Measurements from ENCODE around the gene DUSP8. TPM values are rescaled to one million over a fixed set of nuclear protein-coding genes. Genes with fewer than 3 reads are reported as not detected.
A peak's percentile ranks its signal among the peaks of the same experiment; 100 is the strongest.
"Not testable (repeated sequence)": the region's sequence is repeated elsewhere in the genome, so short reads cannot be mapped to it uniquely, and the experiment has no call there.

Gene DUSP8
- total RNA-seq, 1 donor from 2014 or later: 18.0 TPM

DNA sequence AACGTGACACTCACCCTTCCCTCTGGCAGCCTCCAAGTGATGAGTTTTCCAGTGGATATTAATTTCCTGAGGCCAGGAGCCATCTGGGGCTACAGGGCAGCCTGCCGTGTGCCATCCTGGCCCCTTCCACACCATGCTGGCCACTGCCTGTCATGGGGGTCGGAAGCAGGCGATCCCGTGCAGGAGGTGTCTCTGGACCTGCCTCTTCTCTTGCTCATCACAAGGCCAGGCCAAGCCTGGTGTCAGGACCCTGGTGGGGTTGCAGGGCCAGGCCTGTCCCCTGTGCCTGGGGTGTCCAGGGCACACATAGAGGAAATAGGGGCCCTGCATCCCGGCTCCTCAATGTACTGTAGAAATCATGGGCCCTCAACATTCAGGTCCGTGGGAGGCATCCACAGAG, 32.6 kb upstream of the DUSP8 start:
- Histone ChIP-seq H3K36me3 (no peaks in the 10 kb centered on the region), H3K4me1 (no peaks in the 10 kb centered on the region), H3K27me3 (no peaks in the 10 kb centered on the region), H3K27ac (no peak overlapping the region), H3K9me3 (no peaks in the 10 kb centered on the region), H3K4me3 (no peak overlapping the region)
- ATAC-seq: peak; percentile 20
- no peak for DNase-seq
- intact Hi-C loops (cut with DNase I): no loop called here
- TF ChIP-seq, protein P1, sequence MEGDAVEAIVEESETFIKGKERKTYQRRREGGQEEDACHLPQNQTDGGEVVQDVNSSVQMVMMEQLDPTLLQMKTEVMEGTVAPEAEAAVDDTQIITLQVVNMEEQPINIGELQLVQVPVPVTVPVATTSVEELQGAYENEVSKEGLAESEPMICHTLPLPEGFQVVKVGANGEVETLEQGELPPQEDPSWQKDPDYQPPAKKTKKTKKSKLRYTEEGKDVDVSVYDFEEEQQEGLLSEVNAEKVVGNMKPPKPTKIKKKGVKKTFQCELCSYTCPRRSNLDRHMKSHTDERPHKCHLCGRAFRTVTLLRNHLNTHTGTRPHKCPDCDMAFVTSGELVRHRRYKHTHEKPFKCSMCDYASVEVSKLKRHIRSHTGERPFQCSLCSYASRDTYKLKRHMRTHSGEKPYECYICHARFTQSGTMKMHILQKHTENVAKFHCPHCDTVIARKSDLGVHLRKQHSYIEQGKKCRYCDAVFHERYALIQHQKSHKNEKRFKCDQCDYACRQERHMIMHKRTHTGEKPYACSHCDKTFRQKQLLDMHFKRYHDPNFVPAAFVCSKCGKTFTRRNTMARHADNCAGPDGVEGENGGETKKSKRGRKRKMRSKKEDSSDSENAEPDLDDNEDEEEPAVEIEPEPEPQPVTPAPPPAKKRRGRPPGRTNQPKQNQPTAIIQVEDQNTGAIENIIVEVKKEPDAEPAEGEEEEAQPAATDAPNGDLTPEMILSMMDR (IDR thresholded peaks at IDR 0.05): no peak

DNA sequence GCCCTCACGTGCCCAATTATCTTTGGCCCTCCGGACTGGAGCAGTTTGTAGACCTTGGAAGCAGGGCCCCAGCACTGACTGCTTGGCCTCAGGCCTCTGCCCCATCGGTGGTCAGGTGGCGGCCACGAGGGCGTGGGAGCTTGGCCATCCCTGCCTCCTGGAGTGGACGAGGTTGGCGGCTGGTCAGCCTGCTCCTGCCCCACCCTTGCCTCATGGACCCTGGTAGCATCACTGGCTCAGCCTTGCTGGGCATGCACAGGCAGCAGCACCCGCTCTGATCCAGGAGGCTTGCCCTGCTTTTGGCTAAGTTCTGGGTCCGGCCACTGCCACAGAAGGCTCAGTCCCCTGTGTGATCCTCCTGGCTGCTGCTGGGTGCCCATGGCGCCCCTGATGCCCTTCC, 32.1 kb upstream of the DUSP8 start:
- TF ChIP-seq, protein P1 (IDR thresholded peaks at IDR 0.05): no peak
- ATAC-seq: peak; percentile 8
- intact Hi-C loops (cut with DNase I): no loop called here
- H3K36me3 ChIP-seq: no peaks in the 10 kb centered on the region
- no peak overlapping the region for H3K27ac ChIP-seq
- no peaks in the 10 kb centered on the region for H3K27me3 ChIP-seq
- no peaks in the 10 kb centered on the region for H3K4me1 ChIP-seq
- no peak for DNase-seq
- H3K9me3 ChIP-seq: no peaks in the 10 kb centered on the region
- no peak overlapping the region for H3K4me3 ChIP-seq

DNA sequence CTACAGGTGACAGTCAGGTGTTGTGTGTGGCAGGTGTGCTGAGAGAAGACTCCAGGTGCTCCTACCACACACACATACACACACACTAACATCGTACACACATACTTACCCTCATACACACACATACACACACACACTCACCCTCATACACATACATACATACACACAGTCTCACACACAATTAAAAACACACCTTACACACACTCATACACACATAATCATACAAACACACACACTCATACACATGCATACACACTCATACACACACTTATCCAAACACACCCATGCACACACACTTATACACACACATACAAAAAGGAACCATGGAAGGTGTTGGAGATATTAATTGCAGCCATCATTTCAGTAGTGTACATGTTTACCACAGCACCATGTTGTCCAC, 31.6 kb upstream of the DUSP8 start:
- no peaks in the 10 kb centered on the region for H3K27me3 ChIP-seq

DNA sequence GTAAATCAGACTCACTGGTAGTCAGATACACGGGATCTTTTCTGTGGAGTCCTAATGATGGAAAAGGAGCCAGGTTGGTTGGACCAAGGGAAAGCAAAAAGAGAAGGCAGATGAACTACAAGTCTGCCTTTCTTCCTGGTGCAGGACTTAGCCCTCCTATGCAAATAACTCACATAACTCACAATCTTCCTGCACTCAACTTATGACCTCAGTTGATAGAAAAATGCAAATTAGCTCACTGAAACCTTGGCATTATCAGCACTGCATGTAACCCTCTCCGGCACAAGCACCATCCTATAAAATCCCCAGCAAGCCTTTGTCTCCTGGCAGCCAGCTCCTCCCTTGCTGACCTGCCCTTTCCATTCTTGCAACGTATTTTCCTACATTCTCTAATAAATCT, 29.6 kb upstream of the DUSP8 start:
- H3K27ac ChIP-seq; H3K4me1 ChIP-seq; H3K4me3 ChIP-seq; H3K36me3 ChIP-seq; H3K27me3 ChIP-seq; intact Hi-C loops (cut with DNase I); H3K9me3 ChIP-seq; DNase-seq; ATAC-seq: not testable (repeated sequence)

More for the DNA sequence above, 31.6 kb upstream of the DUSP8 start:
- H3K4me1 ChIP-seq: no peaks in the 10 kb centered on the region
- DNase-seq (no peak), ATAC-seq (no peak)
- no peak overlapping the region for H3K4me3 ChIP-seq
- intact Hi-C loops (cut with DNase I): no loop called here
- H3K27ac ChIP-seq: no peak overlapping the region
- no peaks in the 10 kb centered on the region for H3K9me3 ChIP-seq
- no peaks in the 10 kb centered on the region for H3K36me3 ChIP-seq
- TF ChIP-seq, protein P1 (IDR thresholded peaks at IDR 0.05): no peak

DNA sequence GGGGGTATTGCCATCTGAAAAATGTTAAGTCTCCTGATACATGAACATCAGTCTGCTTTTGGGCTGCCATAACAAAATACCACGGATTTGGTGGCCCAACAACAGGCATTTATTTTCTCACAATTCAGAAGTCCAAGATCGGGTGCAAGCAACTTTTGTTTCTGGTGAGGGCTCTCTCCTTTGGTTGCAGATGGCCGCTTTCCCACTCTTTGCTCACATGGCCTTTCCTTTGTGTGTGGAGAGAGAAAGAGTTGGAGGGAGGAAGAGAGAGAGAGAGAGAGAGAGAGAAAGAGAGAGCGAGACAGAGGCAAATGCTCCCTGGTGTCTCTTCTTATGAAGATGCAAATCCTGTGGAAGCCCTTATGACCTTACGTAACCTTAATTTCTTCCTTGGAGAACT, 28.6 kb upstream of the DUSP8 start:
- no peaks in the 10 kb centered on the region for H3K36me3 ChIP-seq
- intact Hi-C loops (cut with DNase I): no loop called here
- TF ChIP-seq, protein P1 (IDR thresholded peaks at IDR 0.05): no peak
- H3K4me1 ChIP-seq: peaks cover 3% of the 10 kb centered on the region
- DNase-seq (no peak), ATAC-seq (no peak)
- H3K4me3 ChIP-seq: no peak overlapping the region
- peaks cover 5% of the 10 kb centered on the region for H3K27me3 ChIP-seq
- no peaks in the 10 kb centered on the region for H3K9me3 ChIP-seq
- H3K27ac ChIP-seq: no peak overlapping the region

DNA sequence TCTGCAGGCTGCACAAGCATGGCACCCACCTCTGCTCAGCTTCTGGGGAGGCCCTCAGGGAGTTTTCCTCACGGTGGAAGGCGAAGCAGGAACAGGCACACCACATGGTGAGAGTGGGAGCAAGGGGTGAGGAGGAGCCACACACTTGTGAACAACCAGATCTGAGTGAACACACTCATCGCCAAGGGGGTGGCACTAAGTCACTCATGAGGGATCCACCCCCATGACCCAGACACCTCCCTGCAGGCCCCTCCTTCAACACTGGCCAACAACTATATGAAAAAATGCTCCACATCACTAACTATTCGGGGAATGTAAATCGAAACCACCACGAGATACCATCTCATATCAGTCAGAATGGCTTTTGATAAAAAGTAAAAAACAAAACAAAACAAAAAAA, 26.7 kb upstream of the DUSP8 start:
- no peak for DNase-seq

DNA sequence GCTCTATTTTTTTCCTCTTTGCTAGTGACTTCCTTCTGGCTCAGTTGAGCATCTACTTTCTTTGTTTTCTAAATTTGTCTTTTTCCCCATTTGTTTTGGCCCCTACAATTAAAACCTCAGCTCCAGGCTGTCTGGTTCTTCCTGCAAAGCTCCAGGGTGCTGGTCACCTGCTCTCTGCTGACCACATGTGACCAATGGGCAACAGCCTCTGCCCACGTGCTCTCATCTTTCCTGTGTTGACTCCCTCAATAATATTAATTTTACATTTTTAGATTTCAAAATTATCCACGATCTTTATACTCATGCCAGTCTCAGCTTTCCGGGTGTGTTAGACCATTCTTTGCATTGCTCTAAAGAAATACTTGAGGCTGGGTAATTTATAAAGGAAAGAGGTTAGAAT, 26.3 kb upstream of the DUSP8 start:
- ATAC-seq; H3K4me1 ChIP-seq; H3K27ac ChIP-seq; H3K9me3 ChIP-seq; H3K36me3 ChIP-seq; intact Hi-C loops (cut with DNase I); H3K27me3 ChIP-seq; DNase-seq; H3K4me3 ChIP-seq: not testable (repeated sequence)

More for the DNA sequence above, 26.7 kb upstream of the DUSP8 start:
- intact Hi-C loops (cut with DNase I): no loop called here
- no peak overlapping the region for H3K27ac ChIP-seq
- no peaks in the 10 kb centered on the region for H3K36me3 ChIP-seq
- no peak overlapping the region for H3K4me3 ChIP-seq
- H3K27me3 ChIP-seq: peaks cover 5% of the 10 kb centered on the region
- H3K9me3 ChIP-seq: no peaks in the 10 kb centered on the region
- H3K4me1 ChIP-seq: peaks cover 8% of the 10 kb centered on the region
- TF ChIP-seq, protein P1 (IDR thresholded peaks at IDR 0.05): no peak
- ATAC-seq: no peak
